ENCODE results near the gene LARP1.

DNA sequence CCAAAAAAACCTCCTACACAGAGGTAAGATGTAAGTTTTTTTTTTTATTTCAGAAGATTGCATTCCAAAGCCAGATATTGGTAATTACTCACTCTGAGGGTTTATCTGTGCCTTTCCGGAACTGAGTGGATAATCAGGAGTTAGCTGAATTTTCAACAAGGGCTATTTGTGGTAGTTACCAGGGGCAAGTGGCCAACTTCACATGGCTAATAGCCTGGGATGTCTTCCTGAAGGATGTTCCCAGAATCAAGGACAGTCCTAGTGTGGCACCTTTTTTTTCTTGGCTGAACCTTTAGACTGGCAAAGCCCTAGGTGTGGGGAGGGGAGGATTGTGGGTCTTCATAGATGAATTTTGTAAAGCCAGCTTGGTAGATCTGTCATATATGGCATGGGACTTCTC is 7.1 kb downstream of the LARP1 start:
- TF ChIP-seq POLR2A (IDR thresholded peaks at IDR 0.05; ENCODE audit: low read depth, low read length) (no peak), POLR2AphosphoS5 (IDR thresholded peaks at IDR 0.05; ENCODE audit: low read depth, low read length) (no peak), TAF1 (IDR thresholded peaks at IDR 0.05; ENCODE audit: low read depth, low read length) (no peak)
